MM.1S (cell line): ENCODE results near the gene PIAS2.

ENCODE experiments used
- EZH2 ChIP-seq: fragments of 300-600 bp; sonication (generic); optimal IDR thresholded peaks from 2 replicates; pipeline ENCODE3; 2017; ENCODE audit warnings: low read depth, mild to moderate bottlenecking, antibody characterized with exemption, low read length, mixed read lengths
- TF ChIP-seq, protein P1 (sequence below): fragments of 300-600 bp; sonication (generic); IDR thresholded peaks from 2 replicates; pipeline ENCODE4 v1.5.1; 2016; ENCODE audit warnings: antibody characterized with exemption, low read length, mixed read lengths

DNA sequence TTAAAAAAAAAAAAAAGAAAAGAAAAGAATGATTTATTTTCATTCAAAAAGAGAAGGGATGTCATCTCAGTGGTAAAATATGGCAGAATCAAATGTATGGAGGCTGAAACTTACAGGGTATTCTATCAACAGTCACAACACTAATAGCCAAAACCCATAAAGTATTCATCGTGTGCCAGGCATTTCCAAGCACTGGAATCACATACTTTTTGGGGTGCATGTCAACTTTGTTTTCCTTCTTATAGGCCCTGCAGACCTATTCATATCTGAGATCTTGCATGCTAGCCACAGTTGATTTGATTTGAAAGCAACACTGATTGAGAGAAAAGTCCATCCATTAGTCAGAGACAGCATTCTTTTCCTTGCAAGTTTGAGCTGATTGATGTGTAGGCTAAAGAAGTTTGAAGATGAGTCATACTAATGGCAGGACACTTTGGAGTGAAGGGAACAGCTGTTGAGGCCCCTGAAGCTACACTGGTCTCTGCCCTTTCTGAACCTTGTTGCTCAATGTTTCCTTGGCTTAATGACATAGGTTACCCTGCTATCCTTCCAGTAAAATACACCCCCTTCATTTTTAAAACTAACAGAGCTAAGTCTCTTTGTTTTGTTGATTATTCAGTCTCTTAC, 22.1 kb upstream of the PIAS2 start:
- TF ChIP-seq, protein P1, sequence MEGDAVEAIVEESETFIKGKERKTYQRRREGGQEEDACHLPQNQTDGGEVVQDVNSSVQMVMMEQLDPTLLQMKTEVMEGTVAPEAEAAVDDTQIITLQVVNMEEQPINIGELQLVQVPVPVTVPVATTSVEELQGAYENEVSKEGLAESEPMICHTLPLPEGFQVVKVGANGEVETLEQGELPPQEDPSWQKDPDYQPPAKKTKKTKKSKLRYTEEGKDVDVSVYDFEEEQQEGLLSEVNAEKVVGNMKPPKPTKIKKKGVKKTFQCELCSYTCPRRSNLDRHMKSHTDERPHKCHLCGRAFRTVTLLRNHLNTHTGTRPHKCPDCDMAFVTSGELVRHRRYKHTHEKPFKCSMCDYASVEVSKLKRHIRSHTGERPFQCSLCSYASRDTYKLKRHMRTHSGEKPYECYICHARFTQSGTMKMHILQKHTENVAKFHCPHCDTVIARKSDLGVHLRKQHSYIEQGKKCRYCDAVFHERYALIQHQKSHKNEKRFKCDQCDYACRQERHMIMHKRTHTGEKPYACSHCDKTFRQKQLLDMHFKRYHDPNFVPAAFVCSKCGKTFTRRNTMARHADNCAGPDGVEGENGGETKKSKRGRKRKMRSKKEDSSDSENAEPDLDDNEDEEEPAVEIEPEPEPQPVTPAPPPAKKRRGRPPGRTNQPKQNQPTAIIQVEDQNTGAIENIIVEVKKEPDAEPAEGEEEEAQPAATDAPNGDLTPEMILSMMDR: no peak
- no peak for TF ChIP-seq EZH2
